Keratinocyte (primary cell): ENCODE data around the gene GGTLC2. TPM values are rescaled to one million over a fixed set of nuclear protein-coding genes. Genes with fewer than 3 reads are reported as not detected.

Experiments used
- DNase-seq: peaks from one replicate; pipeline ENCODE4 v3.0.0-alpha.2; 2011; ENCODE audit warnings: low read depth, missing footprints, low spot score
- FAIRE-seq: peaks from 2 replicates; lab custom pipeline; 2011; peaks lifted over from hg19 to GRCh38; lab: Jason Lieb, UNC
- H2AFZ ChIP-seq: 2 replicates; pipeline ENCODE4 v1.6.0; 2012; ENCODE audit warnings: low read length, control low read depth, inconsistent platforms; ENCODE audit not compliant: control insufficient read depth
- H3K27ac ChIP-seq: 2 replicates; pipeline ENCODE4 v1.5.1; 2011; ENCODE audit warnings: low read length; ENCODE audit not compliant: control insufficient read depth, insufficient read depth
- H3K27me3 ChIP-seq: 3 replicates; pipeline ENCODE4 v1.6.0; 2011; ENCODE audit warnings: low read length; ENCODE audit not compliant: control insufficient read depth, insufficient read depth; ENCODE audit errors: extremely low read depth
- H3K36me3 ChIP-seq, 2 experiments: 2 replicates in 1 of 2; 3 replicates in 1 of 2; pipeline ENCODE4 v1.5.1; 2011; ENCODE audit warnings: low read length in 2 of 2, mild to moderate bottlenecking in 1 of 2; ENCODE audit not compliant: control insufficient read depth in 2 of 2, insufficient read depth in 2 of 2; ENCODE audit errors: extremely low read depth in 1 of 2
- H3K4me1 ChIP-seq: 3 replicates; pipeline ENCODE4 v1.5.1; 2011; ENCODE audit warnings: low read length; ENCODE audit not compliant: control insufficient read depth, insufficient read depth; ENCODE audit errors: extremely low read depth
- H3K4me2 ChIP-seq: 3 replicates; pipeline ENCODE4 v1.6.0; 2011; ENCODE audit warnings: low read depth, low read length; ENCODE audit not compliant: control insufficient read depth, insufficient read depth; ENCODE audit errors: extremely low read depth
- H3K4me3 ChIP-seq, 3 experiments: fragments of 200-600 bp in 1 of 3; sonication (generic) in 1 of 3; 2 replicates in 2 of 3; 3 replicates in 1 of 3; pipeline ENCODE4 v1.5.1; 2011 to 2016; ENCODE audit warnings: low read length in 3 of 3, mild to moderate bottlenecking in 3 of 3, control low read depth in 2 of 3, inconsistent platforms in 1 of 3, low read depth in 1 of 3, mixed read lengths in 1 of 3, mixed run types in 1 of 3, moderate library complexity in 1 of 3; ENCODE audit not compliant: control insufficient read depth in 2 of 3, insufficient read depth in 2 of 3; ENCODE audit errors: extremely low read depth in 1 of 3
- H3K79me2 ChIP-seq: 2 replicates; pipeline ENCODE4 v1.6.0; 2012; ENCODE audit warnings: low read length; ENCODE audit not compliant: control insufficient read depth, insufficient read depth
- H3K9ac ChIP-seq: 3 replicates; pipeline ENCODE4 v1.6.0; 2011; ENCODE audit warnings: low read length; ENCODE audit not compliant: control insufficient read depth, insufficient read depth; ENCODE audit errors: extremely low read depth
- H3K9me1 ChIP-seq: 3 replicates; pipeline ENCODE4 v1.6.0; 2011; ENCODE audit warnings: low read length; ENCODE audit not compliant: control insufficient read depth, insufficient read depth; ENCODE audit errors: extremely low read depth
- H3K9me3 ChIP-seq: 2 replicates; pipeline ENCODE4 v1.5.1; 2012; ENCODE audit warnings: low read depth, low read length; ENCODE audit not compliant: control insufficient read depth
- H4K20me1 ChIP-seq: 3 replicates; pipeline ENCODE4 v1.6.0; 2011; ENCODE audit warnings: low read length; ENCODE audit not compliant: control insufficient read depth, insufficient read depth; ENCODE audit errors: extremely low read depth
- CTCF ChIP-seq, 3 experiments: IDR thresholded peaks in 1 of 3; conservative IDR thresholded peaks in 1 of 3; optimal IDR thresholded peaks in 1 of 3; 2 replicates in 2 of 3; 3 replicates in 1 of 3; pipeline versions ENCODE3 to v1.5.1; 2011; ENCODE audit warnings: low read length in 3 of 3, mild to moderate bottlenecking in 3 of 3, moderate library complexity in 2 of 3, control low read depth in 1 of 3, inconsistent platforms in 1 of 3; ENCODE audit not compliant: insufficient read depth in 2 of 3; ENCODE audit errors: extremely low read depth in 1 of 3
- EZH2 ChIP-seq: IDR thresholded peaks from one replicate; pipeline ENCODE4 v1.6.1; 2012; ENCODE audit warnings: inconsistent platforms, mild to moderate bottlenecking, low read length, moderate library complexity
- dilution Hi-C: fragments of 300-500 bp; cut with MboI; formaldehyde crosslinking; loops from one replicate; pipeline ENCODE4 v1.7.0; 2020; ENCODE audit warnings: low sequenced_read_pairs; ENCODE audit not compliant: extremely low pct_ligation_motif_present
- polyA plus RNA-seq, 5 experiments: library from polyadenylated mRNA; depleted of rRNA in 3 of 5; stranded (reverse) in 3 of 5; stranded (forward) in 1 of 5; unstranded in 1 of 5; fragments of >200 nt; gene quantifications; 1 replicate in 1 of 5; 2 replicates in 3 of 5; 3 replicates in 1 of 5; pipeline versions ENCODE4 v1.2.1 to v1.2.3, GENCODE V29; 2011 to 2012; ENCODE audit warnings: missing spikeins in 2 of 5, low read depth in 1 of 5, low replicate concordance in 1 of 5

GGTLC2 gene
- polyA plus RNA-seq, 1 donor (not counting 4 experiments of a cell fraction or from before 2014, with no cell fraction given), result not detected

- Histone ChIP-seq H3K27ac (no peak overlapping the region), H3K27me3 (no peaks in the 10 kb centered on the region), H2AFZ (no peak overlapping the region), H3K9me1 (no peaks in the 10 kb centered on the region), H3K36me3 (no peaks in the 10 kb centered on the region), H4K20me1 (no peaks in the 10 kb centered on the region), H3K4me3 (no peak overlapping the region), H3K4me2 (no peak overlapping the region), H3K79me2 (no peaks in the 10 kb centered on the region), H3K4me1 (no peaks in the 10 kb centered on the region), H3K9me3 (no peaks in the 10 kb centered on the region), H3K9ac (no peak overlapping the region)
- dilution Hi-C loops, result no loop called here
- DNase-seq (no peak), FAIRE-seq (no peak)
- TF ChIP-seq EZH2, result no peak
- no peak for TF ChIP-seq CTCF (optimal IDR thresholded peaks at IDR 0.05 in 1 of 3, IDR thresholded peaks at IDR 0.05 in 1 of 3, conservative IDR thresholded peaks at IDR 0.05 in 1 of 3; ENCODE audit: extremely low read depth in 1 of 3, insufficient read depth in 2 of 3, low read length in 3 of 3)
These were observed 16.9 kb downstream of the GGTLC2 start for GRCh38 chr22:22661275-22661674.

- H3K79me2 ChIP-seq, result no peaks in the 10 kb centered on the region
- dilution Hi-C loops, result no loop called here
These were observed 17.7 kb downstream of the GGTLC2 start for GRCh38 chr22:22662095-22662494.

More at GRCh38 chr22:22662095-22662494, 17.7 kb downstream of the GGTLC2 start:
- no peak overlapping the region for H3K9ac ChIP-seq
- no peaks in the 10 kb centered on the region for H3K4me1 ChIP-seq
- FAIRE-seq, result no peak
- H3K27me3 ChIP-seq, result no peaks in the 10 kb centered on the region
- no peaks in the 10 kb centered on the region for H3K9me1 ChIP-seq
- no peaks in the 10 kb centered on the region for H3K36me3 ChIP-seq
- no peaks in the 10 kb centered on the region for H4K20me1 ChIP-seq
- DNase-seq, result no peak
- no peaks in the 10 kb centered on the region for H3K9me3 ChIP-seq
- no peak for TF ChIP-seq EZH2
- TF ChIP-seq CTCF (optimal IDR thresholded peaks at IDR 0.05 in 1 of 3, IDR thresholded peaks at IDR 0.05 in 1 of 3, conservative IDR thresholded peaks at IDR 0.05 in 1 of 3; ENCODE audit: extremely low read depth in 1 of 3, insufficient read depth in 2 of 3, low read length in 3 of 3), result no peak
- H3K4me3 ChIP-seq, result no peak overlapping the region
- H3K4me2 ChIP-seq, result no peak overlapping the region
- H3K27ac ChIP-seq, result no peak overlapping the region
- no peak overlapping the region for H2AFZ ChIP-seq
